GM12873 (cell line): Measurements from ENCODE around the gene GPR26.

Experiments used
- CTCF ChIP-seq: IDR thresholded peaks from 2 replicates; pipeline ENCODE4 v1.5.1; 2012; ENCODE audit warnings: low read depth, mild to moderate bottlenecking, moderate library complexity, low read length, control low read depth; ENCODE audit not compliant: insufficient read depth; ENCODE audit errors: missing control alignments

Gene GPR26

GRCh38 chr10:123720536-123720935, 54.4 kb downstream of the GPR26 start:
- TF ChIP-seq CTCF, result no peak

- no peak for TF ChIP-seq CTCF
These were observed 55.4 kb downstream of the GPR26 start for GRCh38 chr10:123721441-123722049.

GRCh38 chr10:123722351-123722750, 56.2 kb downstream of the GPR26 start:
- no peak for TF ChIP-seq CTCF

GRCh38 chr10:123724747-123725146, 58.6 kb downstream of the GPR26 start:
- TF ChIP-seq CTCF, result no peak

- TF ChIP-seq CTCF, result no peak
These were observed 60.2 kb downstream of the GPR26 start for GRCh38 chr10:123726381-123726780.

- no peak for TF ChIP-seq CTCF
These were observed 60.7 kb downstream of the GPR26 start for GRCh38 chr10:123726836-123727235.

GRCh38 chr10:123729523-123729922, 63.4 kb downstream of the GPR26 start:
- TF ChIP-seq CTCF, result no peak

- TF ChIP-seq CTCF, result no peak
These were observed 75.0 kb downstream of the GPR26 start for GRCh38 chr10:123741146-123741545.
